Measurements from ENCODE around the gene CLDN16.

DNA sequence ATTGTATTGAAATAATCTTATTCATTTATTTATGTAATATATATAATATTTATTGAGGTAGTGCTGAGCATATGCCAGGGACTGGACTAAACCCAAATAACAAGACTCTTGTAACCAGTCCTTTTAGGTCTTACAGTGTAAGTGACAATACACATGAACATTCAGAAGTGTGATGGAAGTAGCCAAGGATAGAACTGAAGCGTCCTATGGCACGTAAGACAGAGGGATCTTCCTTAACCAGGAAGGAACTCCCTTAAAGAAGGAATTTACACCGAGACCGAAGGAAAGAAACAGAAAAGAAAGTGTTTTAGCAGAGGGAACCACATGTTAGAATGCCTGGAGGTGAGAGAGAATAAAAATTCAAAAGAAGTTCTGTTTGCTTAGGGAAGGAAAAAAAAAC lies 42.1 kb upstream of the CLDN16 start:
- TF ChIP-seq POLR2A (IDR thresholded peaks at IDR 0.05; ENCODE audit: low read depth, low read length) = no peak
- TF ChIP-seq, protein P1, sequence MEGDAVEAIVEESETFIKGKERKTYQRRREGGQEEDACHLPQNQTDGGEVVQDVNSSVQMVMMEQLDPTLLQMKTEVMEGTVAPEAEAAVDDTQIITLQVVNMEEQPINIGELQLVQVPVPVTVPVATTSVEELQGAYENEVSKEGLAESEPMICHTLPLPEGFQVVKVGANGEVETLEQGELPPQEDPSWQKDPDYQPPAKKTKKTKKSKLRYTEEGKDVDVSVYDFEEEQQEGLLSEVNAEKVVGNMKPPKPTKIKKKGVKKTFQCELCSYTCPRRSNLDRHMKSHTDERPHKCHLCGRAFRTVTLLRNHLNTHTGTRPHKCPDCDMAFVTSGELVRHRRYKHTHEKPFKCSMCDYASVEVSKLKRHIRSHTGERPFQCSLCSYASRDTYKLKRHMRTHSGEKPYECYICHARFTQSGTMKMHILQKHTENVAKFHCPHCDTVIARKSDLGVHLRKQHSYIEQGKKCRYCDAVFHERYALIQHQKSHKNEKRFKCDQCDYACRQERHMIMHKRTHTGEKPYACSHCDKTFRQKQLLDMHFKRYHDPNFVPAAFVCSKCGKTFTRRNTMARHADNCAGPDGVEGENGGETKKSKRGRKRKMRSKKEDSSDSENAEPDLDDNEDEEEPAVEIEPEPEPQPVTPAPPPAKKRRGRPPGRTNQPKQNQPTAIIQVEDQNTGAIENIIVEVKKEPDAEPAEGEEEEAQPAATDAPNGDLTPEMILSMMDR (conservative IDR thresholded peaks at IDR 0.05; ENCODE audit: low read depth, low read length) = no peak
- no peak for TF ChIP-seq SMC3 (IDR thresholded peaks at IDR 0.05; ENCODE audit: low read depth, low read length)
- no peak for TF ChIP-seq MXI1 (IDR thresholded peaks at IDR 0.05; ENCODE audit: borderline replicate concordance, low read depth, low read length)
- no peak for TF ChIP-seq MAFK (IDR thresholded peaks at IDR 0.05; ENCODE audit: low read depth, low read length)
- no peak for TF ChIP-seq CEBPB (IDR thresholded peaks at IDR 0.05; ENCODE audit: low read depth, low read length)
- no peak for TF ChIP-seq BHLHE40 (IDR thresholded peaks at IDR 0.05; ENCODE audit: low read depth, low read length)
- no peak for TF ChIP-seq FOS (IDR thresholded peaks at IDR 0.05; ENCODE audit: low read depth, low read length)
- TF ChIP-seq RFX5 (IDR thresholded peaks at IDR 0.05; ENCODE audit: low read depth, low read length) = no peak
- TF ChIP-seq NFE2L2 (IDR thresholded peaks at IDR 0.05; ENCODE audit: low read depth, low read length) = no peak
- no peak for TF ChIP-seq RAD21 (IDR thresholded peaks at IDR 0.05; ENCODE audit: low read length)
- no peak for TF ChIP-seq CHD1 (IDR thresholded peaks at IDR 0.05; ENCODE audit: low read depth, low read length)
